H1 (cell line): ENCODE measurements around the gene CLBA1. TPM values are rescaled to one million over a fixed set of nuclear protein-coding genes. Genes with fewer than 3 reads are reported as not detected.

Experiments used
- NRF1 ChIP-seq: IDR thresholded peaks from 2 replicates; pipeline ENCODE4 v1.6.1; 2011; ENCODE audit warnings: mild to moderate bottlenecking, low read depth, low read length, improper control_type of control experiment
- TAF1 ChIP-seq: IDR thresholded peaks from 2 replicates; pipeline ENCODE4 v1.6.1; 2011; ENCODE audit warnings: mild to moderate bottlenecking, low read depth, low read length
- polyA plus RNA-seq, 7 experiments: library from polyadenylated mRNA; depleted of rRNA in 3 of 7; stranded (reverse) in 5 of 7; unstranded in 2 of 7; fragments of >200 nt in 5 of 7; fragments of 200-250 nt in 2 of 7; gene quantifications; 1 replicate in 5 of 7; 2 replicates in 1 of 7; 4 replicates in 1 of 7; pipeline versions ENCODE4 v1.2.1 to v1.2.3, GENCODE V29; 2011 to 2013; ENCODE audit warnings: missing spikeins in 2 of 7, mixed read lengths in 2 of 7
- total RNA-seq: library from RNA; stranded (reverse); fragmentation: NEBNext Ultra II Directional; extraction: Animal tissue kit (Norgen Biotek cat#: 25700); gene quantifications from 2 replicates; pipeline ENCODE4 v1.2.1, GENCODE V29; 2021
- TF ChIP-seq, protein P1 (sequence below), 3 experiments: IDR thresholded peaks; 1 replicate in 2 of 3; 2 replicates in 1 of 3; pipeline versions ENCODE4 v1.5.1 to v1.6.1; 2011; ENCODE audit warnings: low read length in 3 of 3, mild to moderate bottlenecking in 3 of 3, inconsistent platforms in 2 of 3, low read depth in 1 of 3, moderate library complexity in 1 of 3; ENCODE audit not compliant: insufficient read depth in 1 of 3; ENCODE audit errors: control extremely low read depth in 1 of 3

The CLBA1 gene
- total and polyA plus RNA-seq, 2 of the 8 experiments (the other 6 are each of a cell fraction or from before 2014, with no cell fraction given) = 1.6 to 2.4 TPM

DNA sequence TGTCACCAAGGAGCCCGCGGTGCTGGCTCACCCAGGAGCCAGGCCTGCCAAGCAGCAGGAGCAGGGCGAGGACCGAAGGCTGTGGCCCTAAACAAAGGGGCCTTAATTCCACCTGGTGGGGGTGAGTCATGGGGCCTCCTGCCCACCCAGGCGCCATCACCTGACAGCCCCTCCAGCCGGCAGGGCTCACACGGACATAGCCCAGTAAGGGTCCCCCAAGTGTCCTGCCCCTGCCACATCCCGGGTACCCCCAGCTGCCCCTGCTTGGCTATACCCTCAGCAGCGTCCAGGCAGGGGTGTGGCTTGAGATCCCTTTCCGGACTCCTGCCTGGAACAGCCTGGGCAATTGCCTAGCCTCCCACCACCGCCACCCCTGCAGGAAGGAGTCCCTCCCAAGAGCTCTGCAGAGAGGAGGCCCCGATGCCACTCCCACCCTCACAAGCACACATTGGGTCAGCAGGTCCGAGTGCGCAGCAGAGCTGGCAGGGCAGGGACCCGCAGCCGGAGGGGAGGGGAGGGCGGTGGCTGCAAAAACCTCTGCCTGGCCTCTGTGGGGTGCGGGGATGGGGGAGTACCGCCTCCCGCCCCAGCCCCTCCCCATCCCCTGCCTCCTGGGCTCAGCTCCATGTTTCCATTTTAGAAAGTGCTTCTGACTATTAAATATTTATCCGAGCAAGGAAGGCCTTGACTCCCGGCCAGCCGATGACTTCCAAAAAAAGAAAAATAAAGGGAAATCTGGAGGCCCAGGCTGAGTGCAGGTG lies 12.0 kb upstream of the CLBA1 start (continued):
- TF ChIP-seq, protein P1, sequence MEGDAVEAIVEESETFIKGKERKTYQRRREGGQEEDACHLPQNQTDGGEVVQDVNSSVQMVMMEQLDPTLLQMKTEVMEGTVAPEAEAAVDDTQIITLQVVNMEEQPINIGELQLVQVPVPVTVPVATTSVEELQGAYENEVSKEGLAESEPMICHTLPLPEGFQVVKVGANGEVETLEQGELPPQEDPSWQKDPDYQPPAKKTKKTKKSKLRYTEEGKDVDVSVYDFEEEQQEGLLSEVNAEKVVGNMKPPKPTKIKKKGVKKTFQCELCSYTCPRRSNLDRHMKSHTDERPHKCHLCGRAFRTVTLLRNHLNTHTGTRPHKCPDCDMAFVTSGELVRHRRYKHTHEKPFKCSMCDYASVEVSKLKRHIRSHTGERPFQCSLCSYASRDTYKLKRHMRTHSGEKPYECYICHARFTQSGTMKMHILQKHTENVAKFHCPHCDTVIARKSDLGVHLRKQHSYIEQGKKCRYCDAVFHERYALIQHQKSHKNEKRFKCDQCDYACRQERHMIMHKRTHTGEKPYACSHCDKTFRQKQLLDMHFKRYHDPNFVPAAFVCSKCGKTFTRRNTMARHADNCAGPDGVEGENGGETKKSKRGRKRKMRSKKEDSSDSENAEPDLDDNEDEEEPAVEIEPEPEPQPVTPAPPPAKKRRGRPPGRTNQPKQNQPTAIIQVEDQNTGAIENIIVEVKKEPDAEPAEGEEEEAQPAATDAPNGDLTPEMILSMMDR (IDR thresholded peaks at IDR 0.05; ENCODE audit: control extremely low read depth in 1 of 3, insufficient read depth in 1 of 3, low read depth in 1 of 3, low read length in 3 of 3) = no peak
- TF ChIP-seq TAF1 = no peak
- no peak for TF ChIP-seq NRF1
